Cardiac muscle cell (in vitro differentiated cells and primary cell): ENCODE results near the gene RPS6KA3. TPM values are rescaled to one million over a fixed set of nuclear protein-coding genes. Genes with fewer than 3 reads are reported as not detected.
A peak's percentile ranks its signal among the peaks of the same experiment; 100 is the strongest.
"Not testable (repeated sequence)": the region's sequence is repeated elsewhere in the genome, so short reads cannot be mapped to it uniquely, and the experiment has no call there.

ENCODE experiments used
- DNase-seq, 2 donors: peaks; one replicate each; pipeline versions ENCODE4 v3.0.0 to v3.0.0-alpha.2; 2010 to 2017; ENCODE audit warnings: low read depth in 1 of 2, low spot score in 1 of 2
- H3K27ac ChIP-seq: fragments of 200-600 bp; sonication (generic); 2 replicates; pipeline ENCODE4 v1.5.1; 2016
- H3K27me3 ChIP-seq: fragments of 200-600 bp; sonication (generic); 2 replicates; pipeline ENCODE4 v1.6.0; 2016; ENCODE audit warnings: control low read depth
- H3K36me3 ChIP-seq: fragments of 200-600 bp; sonication (generic); 2 replicates; pipeline ENCODE4 v1.5.1; 2016; ENCODE audit warnings: control low read depth
- H3K4me1 ChIP-seq: fragments of 200-600 bp; sonication (generic); 2 replicates; pipeline ENCODE4 v1.8.1; 2017; ENCODE audit warnings: low read depth, mild to moderate bottlenecking, mixed run types
- H3K4me3 ChIP-seq: fragments of 200-600 bp; sonication (generic); 2 replicates; pipeline ENCODE4 v1.5.1; 2016; ENCODE audit warnings: mild to moderate bottlenecking
- H3K9me3 ChIP-seq: fragments of 200-600 bp; sonication (generic); 2 replicates; pipeline ENCODE4 v1.5.1; 2017; ENCODE audit warnings: low read depth, mild to moderate bottlenecking, control low read depth
- polyA plus RNA-seq: library from polyadenylated mRNA; unstranded; fragments of >200 nt; fragmentation: Nextera tagmentation; extraction: Ambion mirVana; gene quantifications from 2 replicates; pipeline ENCODE4 v1.2.1, GENCODE V29; 2016
- total RNA-seq: library from RNA; depleted of rRNA; stranded (reverse); fragments of >200 nt; gene quantifications from 2 replicates; pipeline ENCODE4 v1.2.3, GENCODE V29; 2016
- TF ChIP-seq, protein P1 (sequence below): IDR thresholded peaks from 2 replicates; pipeline ENCODE4 v1.5.1; 2012; ENCODE audit warnings: low read depth, mild to moderate bottlenecking, low read length

RPS6KA3 gene
- total and polyA plus RNA-seq, 2 experiments from 2014 or later = 5.3 to 7.1 TPM

DNA sequence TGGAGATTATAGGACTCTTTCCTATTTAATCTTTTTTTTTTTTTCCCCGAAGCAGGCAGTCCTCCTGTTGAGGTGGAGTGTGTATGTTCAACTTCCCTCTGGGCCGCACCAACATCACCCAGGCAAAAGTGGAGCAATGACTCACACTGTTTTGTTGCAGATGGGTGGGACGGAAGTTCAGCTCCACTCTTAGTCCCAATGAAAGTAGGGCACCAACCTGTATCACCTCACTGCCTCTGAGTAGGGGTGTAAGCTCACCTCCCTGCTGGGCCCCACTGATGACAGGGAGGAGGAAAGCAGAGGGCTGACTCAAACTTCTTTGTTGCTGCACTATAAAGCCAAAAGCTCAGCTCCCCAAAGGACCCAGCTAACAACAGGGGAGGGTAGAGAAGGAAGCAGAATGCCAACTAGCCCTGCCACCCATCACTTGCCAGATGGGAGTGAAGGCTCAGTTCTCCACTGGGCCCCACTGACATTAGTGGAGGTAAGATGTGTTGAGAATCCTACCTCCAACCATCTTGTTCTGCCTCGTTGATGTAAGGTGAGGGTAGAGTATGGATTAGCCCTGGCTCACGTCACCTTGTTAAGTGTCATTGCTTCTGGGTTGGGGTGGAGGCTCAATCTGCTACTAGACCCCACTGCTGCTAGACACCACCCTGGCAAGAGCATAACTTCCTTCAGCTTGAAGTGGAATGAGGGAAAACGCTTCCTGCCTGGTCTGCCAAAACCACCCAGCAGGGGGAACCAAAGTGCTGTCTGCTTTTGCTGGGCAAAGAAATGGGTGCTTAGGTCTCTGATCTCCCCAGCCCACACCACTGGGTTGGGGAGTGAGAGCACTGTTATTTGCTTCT is 14.1 kb downstream of the RPS6KA3 start:
- H3K4me3 ChIP-seq = no peak overlapping the region
- H3K36me3 ChIP-seq = no peaks in the 10 kb centered on the region
- H3K27me3 ChIP-seq = no peaks in the 10 kb centered on the region
- no peaks in the 10 kb centered on the region for H3K9me3 ChIP-seq
- H3K27ac ChIP-seq = no peak overlapping the region
- peak; percentile 37 to 61 for DNase-seq
- TF ChIP-seq, protein P1, sequence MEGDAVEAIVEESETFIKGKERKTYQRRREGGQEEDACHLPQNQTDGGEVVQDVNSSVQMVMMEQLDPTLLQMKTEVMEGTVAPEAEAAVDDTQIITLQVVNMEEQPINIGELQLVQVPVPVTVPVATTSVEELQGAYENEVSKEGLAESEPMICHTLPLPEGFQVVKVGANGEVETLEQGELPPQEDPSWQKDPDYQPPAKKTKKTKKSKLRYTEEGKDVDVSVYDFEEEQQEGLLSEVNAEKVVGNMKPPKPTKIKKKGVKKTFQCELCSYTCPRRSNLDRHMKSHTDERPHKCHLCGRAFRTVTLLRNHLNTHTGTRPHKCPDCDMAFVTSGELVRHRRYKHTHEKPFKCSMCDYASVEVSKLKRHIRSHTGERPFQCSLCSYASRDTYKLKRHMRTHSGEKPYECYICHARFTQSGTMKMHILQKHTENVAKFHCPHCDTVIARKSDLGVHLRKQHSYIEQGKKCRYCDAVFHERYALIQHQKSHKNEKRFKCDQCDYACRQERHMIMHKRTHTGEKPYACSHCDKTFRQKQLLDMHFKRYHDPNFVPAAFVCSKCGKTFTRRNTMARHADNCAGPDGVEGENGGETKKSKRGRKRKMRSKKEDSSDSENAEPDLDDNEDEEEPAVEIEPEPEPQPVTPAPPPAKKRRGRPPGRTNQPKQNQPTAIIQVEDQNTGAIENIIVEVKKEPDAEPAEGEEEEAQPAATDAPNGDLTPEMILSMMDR = peak; percentile 64
- no peaks in the 10 kb centered on the region for H3K4me1 ChIP-seq

DNA sequence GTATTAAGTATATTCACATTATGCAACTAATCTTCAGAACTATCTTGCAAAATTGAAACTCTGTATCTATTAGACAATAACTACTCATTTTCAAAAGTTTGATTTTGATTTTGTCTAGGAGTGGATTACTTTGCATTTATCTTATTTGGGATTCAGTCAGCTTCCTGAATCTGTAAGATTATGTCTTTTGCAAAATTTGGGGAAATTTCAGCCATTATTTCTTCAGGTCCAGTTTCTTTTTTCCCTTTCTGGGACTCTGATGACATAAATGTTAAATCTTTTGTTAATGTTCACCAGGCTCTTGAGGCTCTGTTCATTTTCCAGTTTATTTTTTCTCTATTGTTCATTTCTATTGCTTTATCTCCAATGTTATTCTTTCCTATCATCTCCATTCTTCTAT is 15.0 kb downstream of the RPS6KA3 start:
- Histone ChIP-seq H3K27ac (no peak overlapping the region), H3K4me3 (no peak overlapping the region), H3K4me1 (no peaks in the 10 kb centered on the region), H3K27me3 (no peaks in the 10 kb centered on the region), H3K9me3 (no peaks in the 10 kb centered on the region), H3K36me3 (no peaks in the 10 kb centered on the region)
- TF ChIP-seq, protein P1 = no peak
- DNase-seq = no peak

DNA sequence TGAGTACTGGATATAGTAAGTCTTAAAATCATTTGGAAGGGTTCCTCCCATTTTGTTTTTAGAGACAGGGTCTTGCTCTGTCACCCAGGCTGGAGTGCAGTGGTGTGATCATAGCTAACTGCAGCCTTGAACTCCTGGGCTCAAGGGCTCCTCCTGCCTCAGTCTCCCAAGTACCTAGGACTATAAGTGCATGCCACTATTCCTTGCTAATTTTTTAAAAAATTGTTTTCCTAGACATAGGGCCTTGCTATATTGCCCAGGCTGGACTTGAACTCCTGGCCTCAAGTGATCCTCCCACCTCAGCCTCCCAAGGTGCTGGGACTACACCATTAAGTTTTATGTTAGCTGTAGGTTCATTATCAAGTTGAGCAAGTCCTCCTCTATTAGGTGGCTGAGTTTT is 16.6 kb downstream of the RPS6KA3 start:
- not testable (repeated sequence) for H3K4me3 ChIP-seq, H3K4me1 ChIP-seq, H3K36me3 ChIP-seq, H3K27ac ChIP-seq, H3K9me3 ChIP-seq, H3K27me3 ChIP-seq, DNase-seq

DNA sequence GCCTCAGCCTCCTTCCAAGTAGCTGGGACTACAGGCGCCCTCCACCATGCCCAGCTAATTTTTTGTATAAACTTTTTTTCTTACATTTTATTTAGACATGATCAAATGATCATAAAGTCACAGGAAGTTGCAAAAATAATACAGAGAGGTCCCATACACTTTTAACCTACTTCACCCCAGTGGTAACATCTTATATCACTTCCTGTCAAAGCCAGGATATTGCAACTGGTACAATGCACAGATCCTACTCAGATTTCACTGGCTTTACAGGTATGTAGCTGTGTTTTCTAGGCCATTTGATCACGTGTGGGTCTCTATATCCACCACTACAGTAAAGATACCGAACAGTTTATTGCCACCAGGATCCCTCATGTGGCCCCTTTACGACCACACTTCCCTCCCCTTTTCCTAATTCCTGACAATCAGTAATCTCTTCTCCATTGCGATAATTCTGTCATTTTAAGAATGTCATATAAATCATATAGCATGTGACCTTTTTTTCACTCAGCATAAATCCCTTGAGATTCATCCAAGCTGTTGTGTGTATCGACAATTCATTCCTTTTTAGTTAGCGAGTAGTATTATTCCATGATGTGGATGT is 18.0 kb downstream of the RPS6KA3 start:
- no peak for DNase-seq

DNA sequence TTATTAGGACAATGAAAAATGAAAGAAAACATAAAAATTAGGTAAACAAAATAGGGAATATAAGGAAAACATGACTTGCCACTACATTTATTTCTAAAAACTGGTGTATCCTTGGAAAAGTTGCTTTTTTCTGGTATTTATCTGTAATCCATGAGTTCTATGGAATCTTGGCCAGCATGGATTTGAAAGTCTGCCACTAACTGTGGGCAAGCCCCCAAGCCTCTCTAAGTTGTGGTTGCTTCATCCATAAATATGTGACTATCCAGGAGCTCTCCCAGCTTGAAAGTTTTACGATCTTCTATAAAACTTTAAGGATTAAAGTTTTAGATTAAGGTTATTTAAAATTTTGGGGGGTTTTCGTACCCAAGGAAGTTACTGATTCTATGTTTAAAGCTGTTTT is 21.8 kb downstream of the RPS6KA3 start:
- Histone ChIP-seq H3K27me3 (no peaks in the 10 kb centered on the region), H3K36me3 (no peaks in the 10 kb centered on the region), H3K9me3 (no peaks in the 10 kb centered on the region), H3K4me3 (no peak overlapping the region), H3K4me1 (no peaks in the 10 kb centered on the region), H3K27ac (no peak overlapping the region)
- TF ChIP-seq, protein P1 = no peak
- DNase-seq = peak in 1 of 2 donors; percentile 65

More for the DNA sequence above, 18.0 kb downstream of the RPS6KA3 start:
- TF ChIP-seq, protein P1 = no peak
- Histone ChIP-seq H3K27ac (no peak overlapping the region), H3K36me3 (no peaks in the 10 kb centered on the region), H3K4me1 (no peaks in the 10 kb centered on the region), H3K9me3 (no peaks in the 10 kb centered on the region), H3K27me3 (no peaks in the 10 kb centered on the region), H3K4me3 (no peak overlapping the region)

DNA sequence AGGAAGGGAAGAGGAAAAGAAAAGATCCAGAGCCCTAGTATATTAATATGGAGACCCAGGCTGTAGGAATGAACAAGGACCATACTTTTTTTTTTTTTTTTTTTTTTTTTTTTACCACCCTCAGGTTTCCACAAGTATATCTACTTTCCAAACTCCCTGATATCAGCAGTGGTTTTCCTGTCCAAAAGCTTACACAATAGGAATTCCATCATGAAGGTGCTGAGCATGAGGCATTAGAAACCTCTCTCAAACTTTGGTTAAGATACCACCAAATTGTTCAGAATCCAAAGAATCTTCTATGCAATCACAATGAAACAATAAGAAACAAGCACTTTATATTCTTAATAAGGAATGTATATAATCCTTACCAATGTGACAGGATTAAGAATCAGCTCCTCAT is 26.5 kb downstream of the RPS6KA3 start:
- no peak overlapping the region for H3K27ac ChIP-seq
- DNase-seq = peak in 1 of 2 donors; percentile 56
- no peak overlapping the region for H3K4me3 ChIP-seq
- no peaks in the 10 kb centered on the region for H3K27me3 ChIP-seq
- TF ChIP-seq, protein P1 = no peak
- no peaks in the 10 kb centered on the region for H3K9me3 ChIP-seq
- H3K4me1 ChIP-seq = no peaks in the 10 kb centered on the region
- H3K36me3 ChIP-seq = no peaks in the 10 kb centered on the region
